HG02840 (cell line): ENCODE results near the gene ARHGEF12.

Experiments
- ATAC-seq: cut with Tn5 transposase; IDR thresholded peaks from one replicate; pipeline ENCODE4 v1.9.1; 2021; ENCODE audit warnings: mild to moderate bottlenecking, moderate library complexity, moderate number of reproducible peaks; ENCODE audit not compliant: unreplicated experiment, low FRiP score

ARHGEF12 gene

GRCh38 chr11:120512739-120513435 is 176.7 kb downstream of the ARHGEF12 start:
- ATAC-seq, result no peak

DNA sequence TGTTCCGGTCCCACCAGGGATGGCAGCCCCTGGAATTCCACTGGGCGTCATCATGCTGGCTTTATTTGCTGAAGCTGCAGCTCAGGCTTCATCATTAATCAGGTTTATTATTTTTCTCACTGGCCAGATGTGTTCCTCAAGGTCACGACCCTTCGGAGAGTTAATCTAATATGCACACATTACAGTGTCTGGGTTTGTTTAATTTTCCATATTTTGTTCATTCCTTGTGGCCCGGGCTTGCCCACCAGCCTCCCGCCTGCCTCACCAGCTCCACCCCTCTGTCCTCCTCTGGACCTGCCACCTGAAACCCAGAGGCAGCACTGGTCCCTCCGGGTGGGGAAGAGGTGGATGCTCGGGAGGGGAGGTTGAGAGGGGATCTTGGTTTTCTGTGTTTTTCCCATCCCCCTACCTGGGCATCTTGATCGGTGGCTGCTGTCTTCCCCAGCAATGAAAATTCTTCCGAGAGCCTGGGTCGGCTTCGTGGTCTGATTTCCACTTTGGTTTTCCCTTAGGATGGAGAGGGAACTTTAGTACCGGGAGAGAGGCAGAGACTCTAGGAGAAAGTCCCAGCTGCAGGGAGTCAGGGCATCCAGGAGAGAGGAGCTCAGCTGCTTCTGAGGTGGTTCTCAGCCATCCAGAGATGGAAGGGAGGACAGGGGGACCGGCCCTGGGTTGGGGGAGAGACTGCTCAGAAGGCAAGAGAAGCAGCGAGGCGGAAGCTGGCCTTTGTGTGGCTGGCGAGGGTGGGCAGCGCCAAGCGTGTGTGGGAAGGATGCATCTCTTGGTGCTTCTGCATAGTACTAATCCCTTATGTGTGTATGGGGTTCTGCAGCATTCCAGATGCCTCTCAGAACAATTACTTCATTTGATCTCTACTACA is 177.5 kb downstream of the ARHGEF12 start:
- no peak for ATAC-seq

GRCh38 chr11:120514541-120515121 is 178.4 kb downstream of the ARHGEF12 start:
- no peak for ATAC-seq

DNA sequence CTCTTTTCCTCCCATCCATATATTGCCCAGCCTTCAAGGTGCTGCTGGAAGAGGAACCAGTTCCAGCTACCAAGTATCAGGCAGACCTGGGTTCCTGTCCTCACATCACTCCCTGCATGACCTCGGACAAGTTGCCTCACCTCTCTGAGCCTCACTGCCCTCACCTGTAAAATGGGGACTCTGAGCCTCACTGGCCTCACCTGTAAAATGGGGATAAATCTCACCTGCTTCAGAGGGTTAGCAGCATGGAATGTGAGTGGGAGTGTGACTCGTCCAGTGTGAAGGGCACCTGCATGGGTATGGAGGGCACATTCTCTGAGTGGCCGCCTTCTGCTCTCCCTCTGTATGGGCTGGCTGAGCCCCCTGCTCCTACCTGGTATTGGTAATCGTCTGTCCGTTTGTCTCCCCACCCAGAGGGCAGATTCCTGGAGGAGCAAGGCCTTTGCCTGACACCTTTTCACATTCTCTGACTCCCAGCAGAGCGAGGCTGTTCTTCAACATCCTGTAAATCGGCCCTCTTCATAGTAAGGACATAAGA is 179.0 kb downstream of the ARHGEF12 start:
- no peak for ATAC-seq

GRCh38 chr11:120516461-120517389 is 180.5 kb downstream of the ARHGEF12 start:
- no peak for ATAC-seq

GRCh38 chr11:120517390-120517761 is 181.2 kb downstream of the ARHGEF12 start:
- ATAC-seq, result no peak

GRCh38 chr11:120517801-120518291 is 181.6 kb downstream of the ARHGEF12 start:
- ATAC-seq, result no peak

DNA sequence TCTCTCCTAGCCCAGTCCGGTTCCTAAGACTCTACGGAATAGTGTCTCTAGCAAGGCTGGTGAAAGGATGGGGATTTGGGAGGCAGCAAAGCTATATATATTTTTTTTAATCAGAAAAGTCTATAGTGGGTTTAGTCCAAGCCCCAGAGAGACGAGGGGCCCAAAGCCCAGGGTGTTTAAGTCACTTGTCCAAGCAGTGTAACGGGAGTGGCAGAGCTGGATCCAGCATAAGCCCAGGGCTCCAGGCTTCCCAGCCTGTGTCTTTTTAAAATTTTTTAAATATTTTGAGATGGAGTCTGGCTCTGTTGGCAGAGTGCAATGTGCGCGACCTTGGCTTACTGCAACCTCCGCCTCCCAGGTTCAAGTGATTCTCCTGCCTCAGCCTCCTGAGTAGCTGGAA is 182.1 kb downstream of the ARHGEF12 start:
- no peak for ATAC-seq

- no peak for ATAC-seq
Measured at GRCh38 chr11:120519474-120519873, 183.3 kb downstream of the ARHGEF12 start.

GRCh38 chr11:120520091-120520822 is 184.0 kb downstream of the ARHGEF12 start:
- ATAC-seq, result no peak

GRCh38 chr11:120521176-120521575 is 185.0 kb downstream of the ARHGEF12 start:
- no peak for ATAC-seq

DNA sequence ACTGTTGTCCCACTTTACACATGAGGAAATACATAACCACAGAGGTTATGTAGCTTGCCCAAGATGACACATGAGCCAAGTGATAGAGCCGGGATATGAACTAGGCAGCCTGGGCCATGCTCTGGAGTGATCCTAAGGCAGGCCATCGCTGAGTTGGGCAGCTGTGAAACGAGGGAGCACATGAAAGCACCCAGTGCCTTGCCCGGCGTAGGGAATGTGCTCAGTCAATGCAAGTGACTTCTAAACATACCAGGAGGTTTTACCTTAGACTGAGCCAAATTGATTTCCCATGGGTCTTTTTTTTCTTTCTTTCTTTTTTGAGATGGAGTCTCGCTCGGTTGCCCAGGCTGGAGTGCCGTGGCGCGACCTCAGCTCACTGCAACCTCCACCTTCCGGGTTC is 185.8 kb downstream of the ARHGEF12 start:
- no peak for ATAC-seq

DNA sequence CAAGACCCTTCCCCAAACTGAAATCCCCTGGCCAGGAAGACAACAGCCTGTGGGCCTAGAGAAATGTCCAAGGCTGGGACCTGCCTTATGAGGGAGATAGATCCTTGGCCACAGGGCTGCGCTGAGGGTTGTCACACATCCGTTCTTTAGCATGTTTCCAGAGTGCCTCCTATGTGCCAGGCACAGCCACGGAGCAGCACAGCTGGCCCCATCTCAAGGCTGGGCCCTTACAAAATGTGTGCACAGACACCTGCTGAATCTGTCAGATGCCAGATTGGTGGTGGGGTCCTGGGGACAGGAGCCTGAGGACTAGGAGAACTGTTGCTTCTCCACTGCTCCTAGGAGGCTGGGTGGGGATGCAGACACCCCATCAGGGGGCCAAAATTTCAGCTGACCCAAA is 186.5 kb downstream of the ARHGEF12 start:
- no peak for ATAC-seq

- ATAC-seq, result no peak
Measured at GRCh38 chr11:120523196-120523595, 187.0 kb downstream of the ARHGEF12 start.

GRCh38 chr11:120524536-120525085 is 188.4 kb downstream of the ARHGEF12 start:
- ATAC-seq, result no peak

DNA sequence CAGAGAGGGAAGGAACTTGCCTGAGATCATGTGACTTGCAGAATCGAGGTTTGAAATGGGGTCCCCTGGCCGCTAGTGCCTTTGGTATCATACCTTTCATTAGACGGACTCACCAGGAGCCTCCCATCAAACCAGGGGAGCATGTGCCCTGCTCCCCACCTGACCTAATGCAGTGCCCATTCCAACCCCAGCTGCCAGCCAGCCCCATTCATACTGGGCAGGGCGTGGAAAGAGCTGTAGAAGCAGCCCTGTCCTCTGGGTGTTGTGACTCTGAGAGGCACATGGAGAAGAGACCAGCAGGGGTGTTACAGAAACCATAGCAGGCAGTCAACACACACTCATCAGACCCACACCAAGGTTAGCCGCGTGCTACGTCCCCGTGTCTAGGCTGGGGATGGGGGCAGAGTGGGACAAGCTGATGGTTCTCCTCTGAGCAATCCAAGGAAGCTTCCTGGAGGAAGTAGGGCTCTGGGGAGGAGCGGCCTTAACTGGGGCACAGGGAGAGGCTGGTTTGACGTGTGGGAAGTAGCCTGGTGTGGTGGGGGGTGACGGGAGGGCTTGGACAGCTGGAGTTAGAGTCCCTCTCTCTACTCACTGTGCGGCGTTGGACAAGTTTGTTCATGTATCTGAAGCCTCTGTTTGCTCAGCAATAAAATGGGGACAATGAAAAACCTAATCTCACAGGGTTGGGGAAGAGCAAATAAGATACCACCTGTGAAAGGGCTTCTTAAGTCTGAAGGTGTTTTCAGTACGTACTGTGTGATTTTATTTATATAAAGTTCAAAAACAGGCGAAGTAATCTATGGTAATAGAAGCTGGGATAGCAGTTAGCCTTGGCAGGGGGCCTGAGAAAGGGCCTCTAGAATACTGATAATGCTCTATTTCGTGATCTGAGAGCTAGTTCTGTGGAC is 189.3 kb downstream of the ARHGEF12 start:
- no peak for ATAC-seq

DNA sequence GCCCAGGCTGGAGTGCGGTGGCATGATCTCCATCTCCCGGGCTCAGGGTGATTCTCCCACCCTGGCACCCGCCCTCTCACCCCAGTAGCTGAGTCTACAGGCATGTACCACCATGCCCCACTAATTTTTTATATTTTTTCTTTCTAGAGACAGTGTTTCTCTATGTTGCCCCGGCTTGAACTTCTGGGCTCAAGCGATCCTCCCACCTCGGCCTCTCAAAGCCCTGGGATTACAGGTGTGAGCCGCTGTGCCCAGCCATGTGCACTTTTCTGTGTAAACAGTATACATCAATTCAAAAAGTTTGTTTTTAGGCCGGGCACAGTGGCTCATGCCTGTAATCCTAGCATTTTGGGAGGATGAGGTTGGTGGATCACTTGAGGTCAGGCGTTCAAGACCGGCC is 190.0 kb downstream of the ARHGEF12 start:
- ATAC-seq, result no peak
